Esophagus muscularis mucosa (tissue), 4 donors: Measurements from ENCODE around the gene GTF2F2. TPM values are rescaled to one million over a fixed set of nuclear protein-coding genes. Genes with fewer than 3 reads are reported as not detected.

Experiments
- DNase-seq: peaks from one replicate; pipeline ENCODE4 v3.0.0-alpha.2; 2017; ENCODE audit errors: extremely low spot score
- H3K27ac ChIP-seq, 4 donors: fragments of 200-600 bp; sonication (generic); replicated peaks in 1 of 4; 1 replicate in 3 of 4; 2 replicates in 1 of 4; pipeline ENCODE4 v1.5.1; 2016 to 2019; ENCODE audit warnings: mild to moderate bottlenecking in 1 of 4
- H3K27me3 ChIP-seq, 4 donors: fragments of 200-600 bp; sonication (generic); one replicate each; pipeline versions ENCODE4 v1.5.1 to v1.6.0; 2016 to 2019
- H3K36me3 ChIP-seq, 4 donors: fragments of 200-600 bp; sonication (generic); one replicate each; pipeline ENCODE4 v1.5.1; 2016 to 2019
- H3K4me1 ChIP-seq, 4 donors: fragments of 200-600 bp; sonication (generic); one replicate each; pipeline ENCODE4 v1.5.1; 2016 to 2019
- H3K4me3 ChIP-seq, 4 donors: fragments of 200-600 bp; sonication (generic); 1 replicate in 2 of 4; 2 replicates in 2 of 4; pipeline ENCODE4 v1.5.1; 2016 to 2019; ENCODE audit warnings: mild to moderate bottlenecking in 4 of 4, moderate library complexity in 1 of 4
- H3K9me3 ChIP-seq, 4 donors: fragments of 200-600 bp; sonication (generic); 1 replicate in 3 of 4; 2 replicates in 1 of 4; pipeline ENCODE4 v1.5.1; 2016 to 2019
- CTCF ChIP-seq, 3 experiments: fragments of 200-600 bp in 2 of 3; fragments of 450-650 bp in 1 of 3; sonication (generic) in 2 of 3; IDR thresholded peaks; one replicate each; pipeline ENCODE4 v1.5.1; 2017 to 2019; ENCODE audit warnings: antibody characterized with exemption in 3 of 3, mild to moderate bottlenecking in 2 of 3, moderate library complexity in 1 of 3
- EP300 ChIP-seq: sonication (generic); formaldehyde crosslinking; IDR thresholded peaks from one replicate; pipeline ENCODE4 v1.6.1; 2017; ENCODE audit warnings: antibody characterized with exemption
- POLR2A ChIP-seq: fragments of 450-650 bp; IDR thresholded peaks from one replicate; pipeline ENCODE4 v1.6.1; 2017; ENCODE audit warnings: antibody characterized with exemption, moderate library complexity, mild to moderate bottlenecking, low read depth
- POLR2AphosphoS5 ChIP-seq, 2 donors: sonication (generic); formaldehyde crosslinking; IDR thresholded peaks; one replicate each; pipeline ENCODE4 v1.6.1; 2017; ENCODE audit warnings: antibody characterized with exemption in 2 of 2
- whole genome bisulfite sequencing: methylation state at CpG from one replicate; pipeline ENCODE4 v1.1.5; 2018; 5-methylcytosine and 5-hydroxymethylcytosine counted together
- intact Hi-C: fragments of 100-400 bp; cut with DNase I; formaldehyde crosslinking; loops from one replicate; pipeline ENCODE4 v1.15.1; 2023
- total RNA-seq, 4 donors: library from RNA; depleted of rRNA; stranded (reverse); fragments of >200 nt; gene quantifications; one replicate each; pipeline versions ENCODE4 v1.1.0 to v1.2.1, GENCODE V29; 2016

Gene GTF2F2
- total RNA-seq, 4 donors from 2014 or later: 12.9 to 15.1 (median 14.6) TPM

- Histone ChIP-seq H3K27ac (no peak overlapping the region), H3K4me1 (no peaks in the 10 kb centered on the region), H3K9me3 (no peaks in the 10 kb centered on the region), H3K4me3 (no peak overlapping the region), H3K27me3 (no peaks in the 10 kb centered on the region), H3K36me3 (no peaks in the 10 kb centered on the region)
- WGBS: 67% methylated on average over 6 of the region's 6 CpGs
- intact Hi-C loops: no loop called here
- DNase-seq: no peak
- TF ChIP-seq CTCF (IDR thresholded peaks at IDR 0.05) (no peak), EP300 (no peak), POLR2AphosphoS5 (IDR thresholded peaks at IDR 0.05) (no peak)
Measured at GRCh38 chr13:45082964-45083363, 37.3 kb upstream of the GTF2F2 start.

DNA sequence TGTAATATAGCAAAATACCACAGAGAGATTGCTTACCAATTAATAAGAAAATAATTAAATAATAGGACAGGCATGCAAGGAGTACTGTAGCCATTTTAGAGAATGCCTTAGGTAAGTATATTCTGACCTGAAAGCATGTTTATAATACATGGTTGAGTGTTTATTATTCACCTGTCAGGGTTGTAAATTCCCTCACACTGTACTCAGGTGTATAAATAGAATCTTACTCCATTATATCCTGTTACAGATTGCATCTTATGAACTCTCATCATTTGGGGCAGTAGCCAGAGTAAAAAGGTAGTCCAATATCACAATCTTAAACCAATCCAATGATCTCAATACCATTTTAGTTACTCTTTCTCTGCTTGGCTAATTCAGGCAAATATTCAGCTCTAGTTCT is 35.8 kb upstream of the GTF2F2 start:
- no peaks in the 10 kb centered on the region for H3K9me3 ChIP-seq
- no peaks in the 10 kb centered on the region for H3K27me3 ChIP-seq
- H3K4me1 ChIP-seq: no peaks in the 10 kb centered on the region
- no peak for TF ChIP-seq POLR2AphosphoS5 (IDR thresholded peaks at IDR 0.05)
- TF ChIP-seq EP300: no peak
- no peak for TF ChIP-seq POLR2A
- no peak for TF ChIP-seq CTCF (IDR thresholded peaks at IDR 0.05)
- DNase-seq: no peak
- intact Hi-C loops: no loop called here
- no peaks in the 10 kb centered on the region for H3K36me3 ChIP-seq
- H3K27ac ChIP-seq: no peak overlapping the region
- H3K4me3 ChIP-seq: no peak overlapping the region

- intact Hi-C loops: no loop called here
- H3K4me3 ChIP-seq: no peak overlapping the region
- no peaks in the 10 kb centered on the region for H3K36me3 ChIP-seq
- no peak overlapping the region for H3K27ac ChIP-seq
- H3K27me3 ChIP-seq: no peaks in the 10 kb centered on the region
- H3K9me3 ChIP-seq: no peaks in the 10 kb centered on the region
- no peak for TF ChIP-seq POLR2AphosphoS5 (IDR thresholded peaks at IDR 0.05)
- no peak for TF ChIP-seq CTCF (IDR thresholded peaks at IDR 0.05)
- TF ChIP-seq EP300: no peak
- 91% methylated on average over 3 of the region's 3 CpGs for WGBS
- H3K4me1 ChIP-seq: no peaks in the 10 kb centered on the region
- DNase-seq: no peak
Measured at GRCh38 chr13:45086484-45086883, 33.8 kb upstream of the GTF2F2 start.

DNA sequence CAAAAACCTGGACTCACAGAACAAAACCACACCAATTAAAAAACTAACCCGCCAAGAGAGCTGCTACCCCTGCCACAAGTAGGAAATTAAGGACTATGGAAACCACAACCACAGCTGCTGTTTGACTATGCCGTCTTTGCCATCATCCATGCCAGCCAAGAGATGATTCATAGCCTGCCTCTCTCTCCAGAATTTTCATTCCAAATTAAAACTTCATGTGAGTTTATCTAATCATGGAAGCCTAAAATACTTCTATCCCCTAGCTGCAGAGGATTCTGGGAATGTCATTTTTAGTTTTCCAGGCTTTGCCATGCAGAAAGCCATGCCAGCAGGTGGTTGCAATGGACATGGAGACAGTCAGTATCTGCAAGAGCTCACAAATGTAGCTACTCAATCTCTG is 27.6 kb upstream of the GTF2F2 start:
- Histone ChIP-seq H3K4me3 (no peak overlapping the region), H3K36me3 (no peaks in the 10 kb centered on the region), H3K27ac (no peak overlapping the region), H3K9me3 (no peaks in the 10 kb centered on the region), H3K4me1 (no peaks in the 10 kb centered on the region), H3K27me3 (no peaks in the 10 kb centered on the region)
- intact Hi-C loops: no loop called here
- TF ChIP-seq EP300 (no peak), POLR2AphosphoS5 (IDR thresholded peaks at IDR 0.05) (no peak), CTCF (IDR thresholded peaks at IDR 0.05) (no peak), POLR2A (no peak)
- 58% methylated on average over 2 of the region's 2 CpGs for WGBS
- no peak for DNase-seq

- no peak for DNase-seq
- Histone ChIP-seq H3K9me3 (no peaks in the 10 kb centered on the region), H3K4me3 (no peak overlapping the region), H3K4me1 (no peaks in the 10 kb centered on the region), H3K27ac (no peak overlapping the region), H3K27me3 (peaks cover 0 to 7% (median 0%) of the 10 kb centered on the region in 4 donors), H3K36me3 (no peaks in the 10 kb centered on the region)
- TF ChIP-seq EP300 (no peak), CTCF (IDR thresholded peaks at IDR 0.05) (no peak), POLR2A (no peak), POLR2AphosphoS5 (IDR thresholded peaks at IDR 0.05) (no peak)
- intact Hi-C loops: no loop called here
- 89% methylated on average over 5 of the region's 5 CpGs for WGBS
Measured at GRCh38 chr13:45100573-45101262, 19.6 kb upstream of the GTF2F2 start.
